SK-N-SH (cell line): ENCODE data around the gene MSH2. TPM values are rescaled to one million over a fixed set of nuclear protein-coding genes. Genes with fewer than 3 reads are reported as not detected.

Source experiments
- CTCF ChIA-PET: fragments of 300-600, 350-600 bp; formaldehyde crosslinking; extraction: SDS; loops from one replicate; lab custom pipeline; 2021; lab: Yijun Ruan, JAX
- POLR2A ChIA-PET: fragments of 350-600 bp; sonication (Branson Sonifier 250); formaldehyde crosslinking; extraction: SDS; loops from one replicate; lab custom pipeline; 2020; ENCODE audit warnings: antibody characterized with exemption, inconsistent platforms; lab: Yijun Ruan, JAX
- DNase-seq: peaks from one replicate; pipeline ENCODE4 v3.0.0; 2012
- H2AFZ ChIP-seq: fragments of 200-600 bp; sonication (generic); 2 replicates; pipeline ENCODE4 v1.8.1; 2016; ENCODE audit warnings: antibody characterized with exemption, mild to moderate bottlenecking, low read depth
- H3F3A ChIP-seq: fragments of 200-600 bp; sonication (generic); replicated peaks from 2 replicates; pipeline ENCODE3; 2016; ENCODE audit warnings: antibody characterized with exemption, mild to moderate bottlenecking; ENCODE audit not compliant: insufficient read depth
- H3K27ac ChIP-seq, 2 experiments: fragments of 200-500 bp in 1 of 2; fragments of 200-600 bp in 1 of 2; sonication (Bioruptor generic) in 1 of 2; sonication (generic), shearing (Covaris generic) in 1 of 2; 2 replicates each; pipeline versions ENCODE4 v1.5.1 to v1.6.1; 2014 to 2016; ENCODE audit warnings: low read depth in 2 of 2, inconsistent platforms in 1 of 2, low read length in 1 of 2, mild to moderate bottlenecking in 1 of 2, mixed read lengths in 1 of 2
- H3K27me3 ChIP-seq: fragments of 200-600 bp; sonication (generic), shearing (Covaris generic); 2 replicates; pipeline ENCODE4 v1.6.1; 2016; ENCODE audit warnings: mixed run types; ENCODE audit not compliant: insufficient read depth
- H3K36me3 ChIP-seq, 2 experiments: fragments of 200-500 bp in 1 of 2; fragments of 200-600 bp in 1 of 2; sonication (Bioruptor generic) in 1 of 2; sonication (generic) in 1 of 2; replicated peaks in 1 of 2; 2 replicates each; pipeline versions ENCODE3 to v1.5.1; 2014 to 2016; ENCODE audit warnings: low read length in 1 of 2, mild to moderate bottlenecking in 1 of 2; ENCODE audit not compliant: insufficient read depth in 2 of 2, control insufficient read depth in 1 of 2
- H3K4me1 ChIP-seq, 2 experiments: fragments of 200-500 bp in 1 of 2; fragments of 200-600 bp in 1 of 2; sonication (Bioruptor generic) in 1 of 2; sonication (generic), shearing (Covaris generic) in 1 of 2; 2 replicates each; pipeline versions ENCODE4 v1.5.1 to v1.6.1; 2014 to 2016; ENCODE audit warnings: low read depth in 1 of 2, low read length in 1 of 2, mixed run types in 1 of 2; ENCODE audit not compliant: insufficient read depth in 2 of 2, control insufficient read depth in 1 of 2
- H3K4me2 ChIP-seq: fragments of 200-600 bp; sonication (generic), shearing (Covaris generic); 2 replicates; pipeline ENCODE4 v1.6.1; 2017; ENCODE audit warnings: mixed run types
- H3K4me3 ChIP-seq, 2 experiments: fragments of 200-500 bp in 1 of 2; fragments of 200-600 bp in 1 of 2; sonication (Bioruptor generic) in 1 of 2; sonication (generic), shearing (Covaris generic) in 1 of 2; 2 replicates each; pipeline versions ENCODE4 v1.5.1 to v1.8.1; 2014 to 2016; ENCODE audit warnings: low read depth in 2 of 2, inconsistent platforms in 1 of 2, low read length in 1 of 2, mild to moderate bottlenecking in 1 of 2, mixed read lengths in 1 of 2, moderate library complexity in 1 of 2
- H3K79me2 ChIP-seq: fragments of 200-600 bp; sonication (generic); 2 replicates; pipeline ENCODE4 v1.8.1; 2017; ENCODE audit warnings: mild to moderate bottlenecking; ENCODE audit not compliant: insufficient read depth
- H3K9ac ChIP-seq: fragments of 200-600 bp; sonication (generic); 2 replicates; pipeline ENCODE4 v1.6.1; 2017; ENCODE audit warnings: mixed run types
- H3K9me2 ChIP-seq: fragments of 200-600 bp; sonication (generic); 2 replicates; pipeline ENCODE4 v1.6.1; 2017; ENCODE audit warnings: mixed run types
- H3K9me3 ChIP-seq: fragments of 200-600 bp; sonication (generic); 2 replicates; pipeline ENCODE4 v1.6.1; 2017; ENCODE audit warnings: mixed run types, mild to moderate bottlenecking, moderate library complexity
- H4K20me1 ChIP-seq: fragments of 200-600 bp; sonication (generic); 2 replicates; pipeline ENCODE4 v1.6.1; 2017; ENCODE audit warnings: mild to moderate bottlenecking, mixed run types; ENCODE audit not compliant: insufficient read depth
- CHD2 ChIP-seq: fragments of 150-350 bp; IDR thresholded peaks from 2 replicates; pipeline ENCODE4 v1.6.1; 2018; ENCODE audit warnings: low read length; ENCODE audit not compliant: partially characterized antibody
- FOXM1 ChIP-seq: IDR thresholded peaks from 2 replicates; pipeline ENCODE4 v1.4.0; 2012; ENCODE audit warnings: low read depth, mild to moderate bottlenecking
- GATA2 ChIP-seq: sonication (generic); formaldehyde crosslinking; IDR thresholded peaks from 2 replicates; pipeline ENCODE4 v1.5.0; 2020; ENCODE audit warnings: mild to moderate bottlenecking, missing genetic modification reagents
- JUND ChIP-seq: IDR thresholded peaks from 2 replicates; pipeline ENCODE4 v1.4.0; 2012
- MEF2A ChIP-seq: IDR thresholded peaks from 2 replicates; pipeline ENCODE4 v1.4.0; 2012; ENCODE audit warnings: low read depth, borderline replicate concordance
- POLR2AphosphoS5 ChIP-seq: IDR thresholded peaks from 2 replicates; pipeline ENCODE4 v1.6.1; 2012; ENCODE audit warnings: low read depth, low read length
- RAD21 ChIP-seq: IDR thresholded peaks from 2 replicates; pipeline ENCODE4 v1.6.1; 2012; ENCODE audit warnings: mild to moderate bottlenecking, low read length
- RCOR1 ChIP-seq: fragments of 150-350 bp; IDR thresholded peaks from 2 replicates; pipeline ENCODE4 v1.6.1; 2017; ENCODE audit warnings: antibody characterized with exemption, low read length
- RFX5 ChIP-seq: IDR thresholded peaks from 2 replicates; pipeline ENCODE4 v1.6.1; 2012; ENCODE audit warnings: mild to moderate bottlenecking, improper control_type of control experiment, low read length
- SIN3A ChIP-seq: IDR thresholded peaks from 2 replicates; pipeline ENCODE4 v1.6.1; 2012; ENCODE audit warnings: low read depth, mild to moderate bottlenecking, low read length, moderate library complexity, borderline replicate concordance
- WGBS: methylation state at CpG from one replicate; pipeline ENCODE4 v1.1.6; 2017; ENCODE audit warnings: low lambda C conversion rate; 5-methylcytosine and 5-hydroxymethylcytosine counted together
- polyA plus RNA-seq, 3 experiments: library from polyadenylated mRNA; depleted of rRNA; stranded (reverse); fragments of >200 nt; gene quantifications; 2 replicates each; pipeline ENCODE4 v1.2.3, GENCODE V29; 2012
- TF ChIP-seq, protein P1 (sequence below): fragments of 200-600 bp; sonication (generic); IDR thresholded peaks from 2 replicates; pipeline ENCODE4 v1.6.1; 2017; ENCODE audit warnings: antibody characterized with exemption, mild to moderate bottlenecking, moderate library complexity
- TF ChIP-seq, protein P2 (sequence below): IDR thresholded peaks from 2 replicates; pipeline ENCODE4 v1.4.0; 2012; ENCODE audit warnings: low read depth, borderline replicate concordance
- TF ChIP-seq, protein P3 (sequence below): IDR thresholded peaks from 2 replicates; pipeline ENCODE4; 2012
- TF ChIP-seq, protein P4 (sequence below): IDR thresholded peaks from 2 replicates; pipeline ENCODE4 v1.4.0; 2012; ENCODE audit warnings: low read depth, borderline replicate concordance

The MSH2 gene
- polyA plus RNA-seq, 1 of the 3 experiments (the other 2 are of a cell fraction) = 13.7 TPM

DNA sequence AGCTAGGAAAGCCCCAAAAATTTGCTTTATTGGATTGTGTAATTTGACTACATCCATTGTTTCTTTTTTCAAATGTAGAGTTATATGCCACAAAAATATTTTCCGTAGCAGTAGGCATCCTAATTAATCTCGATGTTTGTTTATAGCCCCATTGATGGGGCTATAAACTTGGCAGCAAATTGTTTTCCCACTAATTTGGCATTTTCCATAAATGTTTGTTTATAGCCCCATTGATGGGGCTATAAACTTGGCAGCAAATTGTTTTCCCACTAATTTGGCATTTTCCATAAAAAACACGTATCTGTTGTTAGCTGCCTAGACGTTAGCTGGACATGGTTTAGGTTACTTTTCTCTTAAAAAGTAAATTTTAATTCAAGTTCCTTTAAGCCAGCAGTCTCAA is 23.8 kb downstream of the MSH2 start:
- TF ChIP-seq JUND = no peak
- TF ChIP-seq RCOR1 = no peak
- TF ChIP-seq RFX5 = no peak
- no peak for TF ChIP-seq GATA2 (CRISPR knock-in tag)
- TF ChIP-seq, protein P1, sequence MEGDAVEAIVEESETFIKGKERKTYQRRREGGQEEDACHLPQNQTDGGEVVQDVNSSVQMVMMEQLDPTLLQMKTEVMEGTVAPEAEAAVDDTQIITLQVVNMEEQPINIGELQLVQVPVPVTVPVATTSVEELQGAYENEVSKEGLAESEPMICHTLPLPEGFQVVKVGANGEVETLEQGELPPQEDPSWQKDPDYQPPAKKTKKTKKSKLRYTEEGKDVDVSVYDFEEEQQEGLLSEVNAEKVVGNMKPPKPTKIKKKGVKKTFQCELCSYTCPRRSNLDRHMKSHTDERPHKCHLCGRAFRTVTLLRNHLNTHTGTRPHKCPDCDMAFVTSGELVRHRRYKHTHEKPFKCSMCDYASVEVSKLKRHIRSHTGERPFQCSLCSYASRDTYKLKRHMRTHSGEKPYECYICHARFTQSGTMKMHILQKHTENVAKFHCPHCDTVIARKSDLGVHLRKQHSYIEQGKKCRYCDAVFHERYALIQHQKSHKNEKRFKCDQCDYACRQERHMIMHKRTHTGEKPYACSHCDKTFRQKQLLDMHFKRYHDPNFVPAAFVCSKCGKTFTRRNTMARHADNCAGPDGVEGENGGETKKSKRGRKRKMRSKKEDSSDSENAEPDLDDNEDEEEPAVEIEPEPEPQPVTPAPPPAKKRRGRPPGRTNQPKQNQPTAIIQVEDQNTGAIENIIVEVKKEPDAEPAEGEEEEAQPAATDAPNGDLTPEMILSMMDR = no peak
- no peak for TF ChIP-seq MEF2A
- TF ChIP-seq CHD2 = no peak
- TF ChIP-seq SIN3A = no peak
- TF ChIP-seq, protein P2, sequence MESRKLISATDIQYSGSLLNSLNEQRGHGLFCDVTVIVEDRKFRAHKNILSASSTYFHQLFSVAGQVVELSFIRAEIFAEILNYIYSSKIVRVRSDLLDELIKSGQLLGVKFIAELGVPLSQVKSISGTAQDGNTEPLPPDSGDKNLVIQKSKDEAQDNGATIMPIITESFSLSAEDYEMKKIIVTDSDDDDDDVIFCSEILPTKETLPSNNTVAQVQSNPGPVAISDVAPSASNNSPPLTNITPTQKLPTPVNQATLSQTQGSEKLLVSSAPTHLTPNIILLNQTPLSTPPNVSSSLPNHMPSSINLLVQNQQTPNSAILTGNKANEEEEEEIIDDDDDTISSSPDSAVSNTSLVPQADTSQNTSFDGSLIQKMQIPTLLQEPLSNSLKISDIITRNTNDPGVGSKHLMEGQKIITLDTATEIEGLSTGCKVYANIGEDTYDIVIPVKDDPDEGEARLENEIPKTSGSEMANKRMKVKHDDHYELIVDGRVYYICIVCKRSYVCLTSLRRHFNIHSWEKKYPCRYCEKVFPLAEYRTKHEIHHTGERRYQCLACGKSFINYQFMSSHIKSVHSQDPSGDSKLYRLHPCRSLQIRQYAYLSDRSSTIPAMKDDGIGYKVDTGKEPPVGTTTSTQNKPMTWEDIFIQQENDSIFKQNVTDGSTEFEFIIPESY = no peak
- TF ChIP-seq, protein P3, sequence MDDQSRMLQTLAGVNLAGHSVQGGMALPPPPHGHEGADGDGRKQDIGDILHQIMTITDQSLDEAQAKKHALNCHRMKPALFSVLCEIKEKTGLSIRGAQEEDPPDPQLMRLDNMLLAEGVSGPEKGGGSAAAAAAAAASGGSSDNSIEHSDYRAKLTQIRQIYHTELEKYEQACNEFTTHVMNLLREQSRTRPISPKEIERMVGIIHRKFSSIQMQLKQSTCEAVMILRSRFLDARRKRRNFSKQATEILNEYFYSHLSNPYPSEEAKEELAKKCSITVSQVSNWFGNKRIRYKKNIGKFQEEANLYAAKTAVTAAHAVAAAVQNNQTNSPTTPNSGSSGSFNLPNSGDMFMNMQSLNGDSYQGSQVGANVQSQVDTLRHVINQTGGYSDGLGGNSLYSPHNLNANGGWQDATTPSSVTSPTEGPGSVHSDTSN = no peak
- TF ChIP-seq POLR2AphosphoS5 = no peak
- TF ChIP-seq RAD21 = no peak
- TF ChIP-seq FOXM1 = no peak
- TF ChIP-seq, protein P4, sequence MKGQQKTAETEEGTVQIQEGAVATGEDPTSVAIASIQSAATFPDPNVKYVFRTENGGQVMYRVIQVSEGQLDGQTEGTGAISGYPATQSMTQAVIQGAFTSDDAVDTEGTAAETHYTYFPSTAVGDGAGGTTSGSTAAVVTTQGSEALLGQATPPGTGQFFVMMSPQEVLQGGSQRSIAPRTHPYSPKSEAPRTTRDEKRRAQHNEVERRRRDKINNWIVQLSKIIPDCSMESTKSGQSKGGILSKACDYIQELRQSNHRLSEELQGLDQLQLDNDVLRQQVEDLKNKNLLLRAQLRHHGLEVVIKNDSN = no peak
- TF ChIP-seq, all 33 proteins: peak for 0
- Histone ChIP-seq H3K36me3 (peaks cover 17 to 47% of the 10 kb centered on the region in 2 experiments), H3K9me3 (no peaks in the 10 kb centered on the region), H3K79me2 (peaks cover 6% of the 10 kb centered on the region; the same call in 1 of the 2 replicates), H3K4me2 (no peak overlapping the region), H3F3A (peaks cover 18% of the 10 kb centered on the region), H3K4me1 (no peaks in the 10 kb centered on the region; a peak in 1 of 4 replicates), H4K20me1 (no peaks in the 10 kb centered on the region), H3K4me3 (no peak overlapping the region), H3K9me2 (no peaks in the 10 kb centered on the region), H3K9ac (no peak overlapping the region), H3K27ac (no peak overlapping the region), H2AFZ (no peak overlapping the region), H3K27me3 (no peaks in the 10 kb centered on the region)
- 94% methylated on average over 4 of the region's 4 CpGs for WGBS
- CTCF ChIA-PET = interaction anchor here (0.6 to 3.5 kb wide), 5 partner anchors 11 to 776 kb away, joined by 3 to 24 read pairs (median 3); no protein-coding TSS in a partner anchor
- POLR2A ChIA-PET = no interaction called here
- DNase-seq = no peak
